ENCODE measurements around the gene ANO7.

DNA sequence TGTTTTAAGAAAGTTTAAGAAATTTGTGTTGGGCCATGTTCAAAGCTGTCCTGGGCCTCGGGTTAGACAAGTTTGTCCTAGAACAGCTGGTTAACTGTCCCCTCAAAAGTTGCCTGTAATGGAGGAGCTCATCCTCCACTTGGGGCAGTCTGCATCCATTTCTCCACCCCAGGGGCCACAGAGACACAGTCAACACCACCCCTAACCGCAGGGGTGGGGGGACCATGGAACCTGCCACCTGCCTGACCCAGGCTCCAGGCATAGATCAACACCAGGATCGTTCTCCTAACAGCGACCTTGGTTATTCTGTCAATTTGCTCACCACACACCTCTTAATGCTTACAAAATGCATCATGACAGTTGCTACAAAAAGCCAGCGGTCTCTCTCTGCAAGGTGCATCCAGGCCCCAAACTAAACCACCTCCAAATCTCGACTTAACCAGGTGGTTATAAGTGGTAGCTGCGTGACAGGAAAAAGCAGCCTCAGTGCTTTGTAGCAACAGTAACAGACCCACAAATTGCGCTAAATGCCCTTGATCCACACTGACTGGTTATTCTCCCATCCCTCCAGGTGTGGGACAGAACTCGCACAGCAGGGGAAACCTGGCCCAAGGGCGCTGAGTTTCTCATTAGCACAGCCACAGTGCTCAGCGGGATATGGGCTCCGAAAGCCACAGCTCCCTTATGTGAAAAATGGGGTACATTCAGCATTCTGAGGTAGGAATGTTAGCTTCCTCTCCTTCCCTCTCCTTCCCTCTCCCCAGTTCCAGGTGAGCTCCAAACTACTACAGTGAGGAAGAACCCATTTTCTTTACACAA lies 79.0 kb downstream of the ANO7 start:
- TF ChIP-seq, protein P1, sequence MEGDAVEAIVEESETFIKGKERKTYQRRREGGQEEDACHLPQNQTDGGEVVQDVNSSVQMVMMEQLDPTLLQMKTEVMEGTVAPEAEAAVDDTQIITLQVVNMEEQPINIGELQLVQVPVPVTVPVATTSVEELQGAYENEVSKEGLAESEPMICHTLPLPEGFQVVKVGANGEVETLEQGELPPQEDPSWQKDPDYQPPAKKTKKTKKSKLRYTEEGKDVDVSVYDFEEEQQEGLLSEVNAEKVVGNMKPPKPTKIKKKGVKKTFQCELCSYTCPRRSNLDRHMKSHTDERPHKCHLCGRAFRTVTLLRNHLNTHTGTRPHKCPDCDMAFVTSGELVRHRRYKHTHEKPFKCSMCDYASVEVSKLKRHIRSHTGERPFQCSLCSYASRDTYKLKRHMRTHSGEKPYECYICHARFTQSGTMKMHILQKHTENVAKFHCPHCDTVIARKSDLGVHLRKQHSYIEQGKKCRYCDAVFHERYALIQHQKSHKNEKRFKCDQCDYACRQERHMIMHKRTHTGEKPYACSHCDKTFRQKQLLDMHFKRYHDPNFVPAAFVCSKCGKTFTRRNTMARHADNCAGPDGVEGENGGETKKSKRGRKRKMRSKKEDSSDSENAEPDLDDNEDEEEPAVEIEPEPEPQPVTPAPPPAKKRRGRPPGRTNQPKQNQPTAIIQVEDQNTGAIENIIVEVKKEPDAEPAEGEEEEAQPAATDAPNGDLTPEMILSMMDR (IDR thresholded peaks at IDR 0.05; ENCODE audit: poor library complexity, severe bottlenecking) = no peak
- TF ChIP-seq EP300 (conservative IDR thresholded peaks at IDR 0.05; ENCODE audit: poor library complexity, severe bottlenecking) (no peak), POLR2AphosphoS5 (IDR thresholded peaks at IDR 0.05) (no peak), EZH2 (IDR thresholded peaks at IDR 0.05; ENCODE audit: borderline replicate concordance, insufficient read depth, low read length, poor library complexity, severe bottlenecking) (no peak), SMC3 (conservative IDR thresholded peaks at IDR 0.05; ENCODE audit: poor library complexity) (no peak), MXI1 (conservative IDR thresholded peaks at IDR 0.05; ENCODE audit: poor library complexity, severe bottlenecking) (no peak), RAD21 (conservative IDR thresholded peaks at IDR 0.05) (no peak)
- TF ChIP-seq, protein P2, sequence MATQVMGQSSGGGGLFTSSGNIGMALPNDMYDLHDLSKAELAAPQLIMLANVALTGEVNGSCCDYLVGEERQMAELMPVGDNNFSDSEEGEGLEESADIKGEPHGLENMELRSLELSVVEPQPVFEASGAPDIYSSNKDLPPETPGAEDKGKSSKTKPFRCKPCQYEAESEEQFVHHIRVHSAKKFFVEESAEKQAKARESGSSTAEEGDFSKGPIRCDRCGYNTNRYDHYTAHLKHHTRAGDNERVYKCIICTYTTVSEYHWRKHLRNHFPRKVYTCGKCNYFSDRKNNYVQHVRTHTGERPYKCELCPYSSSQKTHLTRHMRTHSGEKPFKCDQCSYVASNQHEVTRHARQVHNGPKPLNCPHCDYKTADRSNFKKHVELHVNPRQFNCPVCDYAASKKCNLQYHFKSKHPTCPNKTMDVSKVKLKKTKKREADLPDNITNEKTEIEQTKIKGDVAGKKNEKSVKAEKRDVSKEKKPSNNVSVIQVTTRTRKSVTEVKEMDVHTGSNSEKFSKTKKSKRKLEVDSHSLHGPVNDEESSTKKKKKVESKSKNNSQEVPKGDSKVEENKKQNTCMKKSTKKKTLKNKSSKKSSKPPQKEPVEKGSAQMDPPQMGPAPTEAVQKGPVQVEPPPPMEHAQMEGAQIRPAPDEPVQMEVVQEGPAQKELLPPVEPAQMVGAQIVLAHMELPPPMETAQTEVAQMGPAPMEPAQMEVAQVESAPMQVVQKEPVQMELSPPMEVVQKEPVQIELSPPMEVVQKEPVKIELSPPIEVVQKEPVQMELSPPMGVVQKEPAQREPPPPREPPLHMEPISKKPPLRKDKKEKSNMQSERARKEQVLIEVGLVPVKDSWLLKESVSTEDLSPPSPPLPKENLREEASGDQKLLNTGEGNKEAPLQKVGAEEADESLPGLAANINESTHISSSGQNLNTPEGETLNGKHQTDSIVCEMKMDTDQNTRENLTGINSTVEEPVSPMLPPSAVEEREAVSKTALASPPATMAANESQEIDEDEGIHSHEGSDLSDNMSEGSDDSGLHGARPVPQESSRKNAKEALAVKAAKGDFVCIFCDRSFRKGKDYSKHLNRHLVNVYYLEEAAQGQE (IDR thresholded peaks at IDR 0.05; ENCODE audit: borderline replicate concordance) = no peak

Measured in neural cell (in vitro differentiated cells).